ENCODE results near the gene KLHL22.
"Not testable (repeated sequence)": the region's sequence is repeated elsewhere in the genome, so short reads cannot be mapped to it uniquely, and the experiment has no call there.

KLHL22 gene

DNA sequence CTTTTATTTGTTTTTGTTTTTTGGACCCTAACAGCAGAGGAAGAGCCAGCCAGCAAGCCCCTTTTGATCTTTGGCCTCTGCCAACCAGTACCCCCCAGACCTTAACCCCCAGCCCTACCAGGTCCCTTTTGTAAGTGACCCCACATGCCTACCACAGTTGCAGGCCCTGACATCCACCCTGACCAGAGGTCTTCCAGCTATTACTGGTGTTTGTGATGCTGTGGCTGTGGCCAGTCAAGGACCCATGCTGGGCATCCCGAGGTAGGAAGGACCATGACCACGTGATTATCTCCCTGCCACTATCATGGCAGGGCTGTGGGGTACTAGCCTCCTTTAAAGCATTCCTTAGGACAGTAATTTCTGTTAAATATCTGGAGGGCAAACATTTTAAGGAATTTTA is 20.8 kb upstream of the KLHL22 start:
- Histone ChIP-seq H3K9ac (ENCODE audit: low read depth, low read length) (no peak overlapping the region), H3K36me3 (ENCODE audit: insufficient read depth, low read length) (peaks cover 8% of the 10 kb centered on the region), H3K4me1 (ENCODE audit: insufficient read depth, low read length) (no peaks in the 10 kb centered on the region; the same call in 1 of the 2 replicates), H3K9me3 (ENCODE audit: control insufficient read depth, insufficient read depth, low read length) (no peaks in the 10 kb centered on the region)

DNA sequence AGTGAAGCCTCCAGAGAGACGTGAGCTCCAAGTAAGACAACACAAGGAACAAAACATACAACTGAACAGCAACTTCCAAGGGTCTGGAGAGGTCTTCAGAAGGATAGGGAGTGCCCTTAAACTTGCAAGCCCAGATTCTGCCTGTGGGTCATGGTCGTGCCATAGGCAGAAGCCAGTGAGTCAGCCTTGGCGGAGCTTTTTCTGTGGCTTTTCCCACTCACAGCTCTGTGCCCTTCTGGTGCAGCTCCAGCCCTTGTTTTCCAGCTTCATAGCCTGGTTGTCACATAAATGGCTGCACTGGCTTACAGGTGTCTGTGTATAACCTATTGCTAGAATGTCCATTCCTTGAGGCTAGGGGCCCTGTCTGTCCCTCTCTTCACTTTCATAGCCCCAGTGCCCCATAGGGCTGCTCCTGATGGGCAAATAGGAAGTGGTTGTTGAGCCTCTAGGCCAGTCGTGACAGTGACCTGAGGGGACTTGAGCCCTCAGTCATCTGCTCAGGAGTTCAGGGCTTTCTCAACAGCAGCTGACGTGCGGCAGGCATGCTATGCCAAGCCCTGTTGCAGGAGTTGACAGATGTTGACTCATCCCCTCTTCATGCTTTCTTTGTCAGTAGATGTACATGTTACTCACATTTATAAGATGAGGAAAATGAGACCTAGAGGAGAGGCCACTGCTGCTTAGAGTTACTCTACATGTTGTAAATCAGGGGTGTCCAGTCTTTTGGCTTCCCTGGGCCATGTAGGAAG is 19.2 kb upstream of the KLHL22 start:
- Histone ChIP-seq H3K9me3 (ENCODE audit: control insufficient read depth, insufficient read depth, low read length) (no peaks in the 10 kb centered on the region), H3K4me1 (ENCODE audit: insufficient read depth, low read length) (peaks cover 14% of the 10 kb centered on the region), H3K9ac (ENCODE audit: low read depth, low read length) (no peak overlapping the region), H3K36me3 (ENCODE audit: insufficient read depth, low read length) (peaks cover 2% of the 10 kb centered on the region)

DNA sequence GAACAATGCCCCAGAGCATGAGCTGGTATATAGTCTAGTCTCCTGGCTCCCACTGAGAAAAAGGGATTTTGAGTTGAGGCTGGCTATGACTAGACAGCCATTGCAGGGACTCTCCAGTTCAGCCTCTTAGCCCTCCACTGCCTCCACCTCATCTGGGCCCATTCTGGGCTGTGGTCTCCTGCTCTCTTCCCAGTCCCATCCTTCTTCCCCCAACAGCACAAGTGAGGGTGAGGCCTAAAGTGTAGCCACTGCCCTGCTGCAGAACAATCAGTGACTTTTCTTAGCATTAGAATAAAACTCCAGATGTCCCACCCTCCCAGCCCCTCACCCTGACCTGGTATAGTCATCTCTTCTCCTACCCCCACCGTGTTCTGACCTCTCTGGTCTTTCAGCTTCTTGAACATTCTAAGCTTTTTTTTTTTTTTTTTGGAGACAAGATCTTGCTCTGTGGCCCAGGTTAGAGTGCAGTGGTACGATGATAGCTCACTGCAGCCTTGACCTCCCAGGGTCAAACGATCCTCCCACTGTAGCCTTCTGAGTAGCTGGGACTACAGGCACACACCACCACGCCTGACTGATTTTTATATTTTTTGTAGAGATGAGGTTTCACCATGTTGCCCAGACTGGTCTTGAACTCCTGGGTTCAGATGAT is 16.1 kb upstream of the KLHL22 start:
- no peak overlapping the region for H3K9ac ChIP-seq (ENCODE audit: low read depth, low read length)
- peaks cover 25% of the 10 kb centered on the region for H3K4me1 ChIP-seq (ENCODE audit: insufficient read depth, low read length)
- no peaks in the 10 kb centered on the region for H3K36me3 ChIP-seq (ENCODE audit: insufficient read depth, low read length)
- no peaks in the 10 kb centered on the region for H3K9me3 ChIP-seq (ENCODE audit: control insufficient read depth, insufficient read depth, low read length)

DNA sequence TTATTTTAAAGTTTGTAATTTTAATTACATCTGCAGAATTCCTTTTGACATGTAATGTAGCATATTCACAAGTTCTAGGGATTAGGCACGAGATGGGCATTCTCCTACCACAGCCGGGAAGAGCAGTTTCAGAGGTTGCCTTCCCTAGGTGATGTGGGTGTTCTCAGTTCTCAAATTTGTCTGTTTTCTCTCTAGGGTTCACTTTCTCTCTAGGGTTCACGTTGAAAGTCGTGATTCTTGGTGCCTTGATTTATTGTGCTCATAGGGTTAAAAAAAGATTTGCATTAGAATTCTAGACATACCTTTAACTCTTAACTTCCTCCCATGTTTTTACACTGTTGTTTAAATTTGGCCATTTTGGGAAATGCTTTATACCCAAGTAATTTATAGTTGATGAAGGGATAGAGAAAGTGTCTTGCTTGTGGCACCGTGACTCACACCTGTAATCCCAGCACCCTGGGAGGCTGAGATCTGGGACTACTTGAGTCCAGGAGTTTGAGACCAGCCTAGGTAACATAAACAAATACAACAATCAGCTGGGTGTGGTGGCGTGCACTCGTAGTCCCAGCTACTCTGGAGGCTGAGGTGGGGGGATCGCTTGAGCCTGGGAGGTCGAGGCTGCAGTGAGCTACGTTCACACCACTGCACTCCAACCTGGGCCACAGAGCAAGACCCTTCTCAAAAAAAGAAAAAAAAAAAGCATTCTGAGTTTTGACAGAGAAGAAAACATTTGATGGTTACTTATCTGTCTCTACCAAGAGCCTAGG is 15.4 kb upstream of the KLHL22 start:
- Histone ChIP-seq H3K9me3 (ENCODE audit: control insufficient read depth, insufficient read depth, low read length) (no peaks in the 10 kb centered on the region), H3K36me3 (ENCODE audit: insufficient read depth, low read length) (no peaks in the 10 kb centered on the region), H3K4me1 (ENCODE audit: insufficient read depth, low read length) (peaks cover 25% of the 10 kb centered on the region), H3K9ac (ENCODE audit: low read depth, low read length) (no peak overlapping the region)

DNA sequence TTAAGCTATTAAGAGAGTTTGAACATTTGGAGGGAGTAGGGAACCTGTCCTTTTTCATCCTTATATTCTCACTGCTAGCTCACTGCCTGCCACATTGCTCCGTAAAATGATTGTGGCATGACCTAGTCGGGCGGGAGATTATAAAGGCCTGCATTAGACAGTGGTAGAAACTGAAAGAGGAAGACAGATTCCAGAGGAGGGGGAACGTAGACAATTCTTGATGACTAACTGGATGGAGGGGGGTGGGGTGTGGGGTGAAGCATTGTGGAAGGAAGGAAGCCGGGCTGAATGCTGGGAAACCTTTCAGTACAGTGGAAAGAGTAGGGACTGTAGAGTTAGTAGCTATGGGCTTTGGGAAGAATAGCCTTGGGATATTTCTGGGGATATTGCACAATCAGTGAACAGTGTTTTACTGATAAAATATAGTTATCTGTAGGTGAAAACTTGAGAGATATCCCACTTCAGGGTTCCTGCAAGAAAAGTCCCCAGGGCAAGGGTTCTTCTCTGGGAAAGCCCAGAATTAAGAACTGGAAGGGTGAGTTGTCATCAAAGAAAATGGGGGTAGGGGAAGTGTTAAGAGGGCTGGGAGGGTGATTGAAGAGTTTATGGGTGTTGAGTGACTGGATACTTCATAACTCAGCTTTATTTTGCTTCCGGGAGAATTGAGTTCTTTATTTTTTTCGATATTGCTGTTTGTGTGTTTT is 13.9 kb upstream of the KLHL22 start:
- Histone ChIP-seq H3K4me1 (ENCODE audit: insufficient read depth, low read length) (peaks cover 25% of the 10 kb centered on the region), H3K9me3 (ENCODE audit: control insufficient read depth, insufficient read depth, low read length) (no peaks in the 10 kb centered on the region), H3K9ac (ENCODE audit: low read depth, low read length) (peak overlapping the region; percentile 45; the same call in 1 of the 2 replicates), H3K36me3 (ENCODE audit: insufficient read depth, low read length) (no peaks in the 10 kb centered on the region)

DNA sequence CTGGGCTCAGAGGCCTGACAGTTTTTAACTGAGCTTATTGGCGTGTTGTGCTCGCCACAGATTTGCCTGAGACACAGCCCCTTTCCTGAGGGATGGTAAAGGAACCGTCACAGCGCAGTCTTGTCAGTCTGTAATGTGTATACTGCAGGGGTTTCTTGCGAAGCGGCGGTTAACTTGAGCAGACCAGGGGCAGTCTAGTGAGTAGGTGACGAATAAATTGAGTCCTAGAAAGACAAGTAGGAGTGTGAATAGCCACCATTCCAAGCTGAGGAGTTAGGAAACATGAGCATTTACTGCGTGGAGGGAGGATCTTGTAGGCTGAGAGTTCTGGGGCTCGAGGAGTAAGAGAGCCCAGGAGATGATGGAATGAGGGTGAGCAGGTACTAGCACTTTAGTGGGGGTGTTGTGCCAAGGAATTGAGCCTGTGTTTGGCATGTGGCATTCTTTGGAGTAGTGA is 13.2 kb upstream of the KLHL22 start:
- no peaks in the 10 kb centered on the region for H3K36me3 ChIP-seq (ENCODE audit: insufficient read depth, low read length)
- peak overlapping the region; percentile 45; the same call in 1 of the 2 replicates for H3K9ac ChIP-seq (ENCODE audit: low read depth, low read length)
- peaks cover 32% of the 10 kb centered on the region for H3K4me1 ChIP-seq (ENCODE audit: insufficient read depth, low read length)
- H3K9me3 ChIP-seq (ENCODE audit: control insufficient read depth, insufficient read depth, low read length): no peaks in the 10 kb centered on the region

DNA sequence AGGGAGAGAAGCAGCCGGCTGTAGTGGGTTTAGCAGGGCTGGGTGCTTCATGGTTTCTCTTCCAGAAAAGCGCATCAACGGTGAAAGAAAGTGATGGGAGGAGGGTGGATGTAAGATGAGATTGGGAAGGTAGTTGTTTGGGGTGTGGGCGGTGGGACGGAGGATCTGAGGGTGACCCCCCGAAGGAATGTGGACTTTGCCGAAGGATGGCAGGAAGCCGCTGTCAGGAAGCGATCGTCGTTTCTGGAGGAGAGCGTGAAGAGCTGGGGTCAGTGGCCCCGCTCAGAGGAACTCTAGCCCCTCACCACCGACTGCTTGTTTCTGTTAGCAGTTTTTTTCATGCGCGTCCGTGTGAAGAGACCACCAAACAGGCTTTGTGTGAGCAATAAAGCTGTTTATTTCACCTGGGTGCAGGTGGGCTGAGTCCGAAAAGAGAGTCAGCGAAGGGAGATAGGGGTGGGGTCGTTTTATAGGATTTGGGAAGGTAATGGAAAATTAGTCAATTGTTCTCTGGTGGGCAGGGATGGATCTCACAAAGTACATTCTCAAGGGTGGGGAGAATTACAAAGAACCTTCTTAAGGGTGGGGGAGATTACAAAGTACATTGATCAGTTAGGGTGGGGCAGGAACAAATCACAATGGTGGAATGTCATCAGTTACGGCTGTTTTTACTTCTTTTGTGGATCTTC is 12.6 kb upstream of the KLHL22 start:
- H3K9me3 ChIP-seq (ENCODE audit: control insufficient read depth, insufficient read depth, low read length); H3K36me3 ChIP-seq (ENCODE audit: insufficient read depth, low read length): not testable (repeated sequence)
- Histone ChIP-seq H3K9ac (ENCODE audit: low read depth, low read length) (peak overlapping the region; percentile 88), H3K4me1 (ENCODE audit: insufficient read depth, low read length) (peaks cover 33% of the 10 kb centered on the region)

DNA sequence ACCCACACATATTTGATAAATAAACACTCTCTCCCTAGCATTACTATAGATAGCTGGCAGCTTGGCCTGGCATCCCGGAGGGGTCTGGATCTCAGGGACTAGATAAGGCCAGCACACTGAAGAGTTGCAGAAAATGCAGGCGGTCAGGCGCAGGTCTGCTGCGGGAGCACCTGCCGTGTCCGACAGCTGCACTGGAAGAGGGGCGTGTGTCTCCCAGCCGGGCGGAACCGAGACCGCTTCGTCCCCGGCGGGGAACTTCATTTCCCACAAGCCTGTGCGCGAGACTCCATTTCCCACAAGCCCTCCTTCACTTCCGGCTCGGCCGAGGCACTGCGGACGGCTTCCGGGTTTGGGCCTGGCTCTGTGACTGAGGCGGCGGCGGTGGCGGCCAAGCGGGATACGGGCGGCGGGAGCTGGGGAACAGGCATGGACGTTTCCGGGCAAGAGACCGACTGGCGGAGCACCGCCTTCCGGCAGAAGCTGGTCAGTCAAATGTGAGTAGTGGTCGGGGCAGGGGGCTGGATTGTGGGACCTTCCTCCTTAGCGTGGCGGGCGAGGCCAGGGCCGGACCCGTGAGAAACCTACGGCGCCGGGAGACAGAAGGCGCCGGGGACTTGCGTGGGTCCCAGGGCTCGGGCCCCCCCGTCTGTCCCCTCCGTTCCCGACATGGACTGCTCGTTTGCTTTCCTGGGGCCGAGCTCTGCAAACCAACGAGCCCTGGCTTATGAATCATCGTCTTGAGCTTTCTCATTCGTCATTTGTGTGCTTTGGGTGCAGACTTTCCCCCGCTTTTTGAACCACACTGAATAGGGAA is 11.9 kb upstream of the KLHL22 start, which contains the start of gene MED15:
Gene MED15, plus strand, starts transcription at position 358 of the 814 bp plus-strand sequence. Its CDS starts 69 bp downstream, at position 427.
- peaks cover 33% of the 10 kb centered on the region for H3K4me1 ChIP-seq (ENCODE audit: insufficient read depth, low read length)
- H3K36me3 ChIP-seq (ENCODE audit: insufficient read depth, low read length): no peaks in the 10 kb centered on the region
- peak within 1 kb of the TSS; percentile 88 for H3K9ac ChIP-seq (ENCODE audit: low read depth, low read length)

DNA sequence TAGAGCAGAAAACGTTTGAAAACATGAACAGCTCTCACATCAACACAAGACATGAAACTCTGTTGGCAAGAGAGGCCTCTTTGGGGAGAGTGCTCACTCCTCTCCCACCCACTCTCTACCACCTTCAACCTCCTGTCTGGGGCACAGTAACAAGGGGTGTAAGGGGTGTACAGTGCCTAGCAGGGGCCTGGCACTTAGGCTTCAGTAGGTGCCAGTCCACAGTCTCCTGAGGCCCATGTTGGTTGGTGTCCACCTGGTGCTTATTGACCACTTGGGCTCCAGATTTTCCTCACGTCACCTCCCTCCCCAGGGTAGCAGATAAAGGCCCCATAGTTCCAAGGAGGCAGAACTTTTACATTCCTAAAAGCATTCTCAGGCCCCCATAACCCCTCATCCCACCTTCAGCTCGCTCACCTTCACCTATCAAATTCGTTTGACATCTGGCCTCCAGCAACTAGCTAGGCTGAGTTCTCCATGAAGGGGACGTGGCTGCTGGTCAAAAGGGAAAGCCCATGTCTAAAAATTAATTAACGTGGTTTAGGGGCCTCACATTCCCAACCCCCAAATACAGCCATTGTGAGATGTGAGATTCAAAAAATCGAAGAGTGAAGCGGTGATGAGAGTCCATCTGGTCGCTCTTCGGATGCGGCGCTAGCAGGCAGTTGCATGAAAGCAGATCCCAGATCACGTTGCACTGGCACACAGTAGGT is 11.1 kb upstream of the KLHL22 start:
- peaks cover 33% of the 10 kb centered on the region for H3K4me1 ChIP-seq (ENCODE audit: insufficient read depth, low read length)
- H3K9me3 ChIP-seq (ENCODE audit: control insufficient read depth, insufficient read depth, low read length): no peaks in the 10 kb centered on the region
- peak overlapping the region; percentile 88; the same call in 1 of the 2 replicates for H3K9ac ChIP-seq (ENCODE audit: low read depth, low read length)
- no peaks in the 10 kb centered on the region for H3K36me3 ChIP-seq (ENCODE audit: insufficient read depth, low read length)

More for the DNA sequence above, 11.9 kb upstream of the KLHL22 start, which contains the start of gene MED15:
- H3K9me3 ChIP-seq (ENCODE audit: control insufficient read depth, insufficient read depth, low read length): no peaks in the 10 kb centered on the region

DNA sequence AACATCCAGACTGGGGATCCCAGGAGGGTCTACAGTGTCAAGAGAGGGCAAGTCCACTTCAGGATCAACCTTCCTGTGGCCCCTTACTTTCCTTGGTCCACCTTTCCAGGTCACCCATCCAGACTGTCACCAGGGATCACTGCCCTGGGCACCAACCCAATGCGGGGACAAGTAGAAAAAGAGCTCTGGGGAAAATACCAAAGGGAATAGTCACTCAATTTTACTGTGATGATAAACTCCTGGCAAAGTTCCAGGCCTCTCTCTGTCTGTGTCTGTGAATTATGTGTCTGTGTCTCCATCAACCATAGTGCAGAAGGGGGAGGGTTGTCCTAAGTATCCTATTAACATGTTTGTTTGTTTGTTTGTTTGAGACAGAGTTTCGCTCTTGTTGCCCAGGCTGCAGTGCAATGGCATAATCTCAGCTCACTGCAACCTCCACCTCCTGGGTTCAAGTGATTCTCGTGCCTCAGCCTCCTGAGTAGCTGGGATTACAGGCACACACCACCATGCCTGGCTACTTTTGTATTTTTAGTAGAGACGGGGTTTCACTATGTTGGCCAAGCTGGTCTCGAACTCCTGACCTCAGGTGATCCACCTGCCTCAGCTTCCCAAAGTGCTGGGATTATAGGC is 8.8 kb upstream of the KLHL22 start:
- H3K4me1 ChIP-seq (ENCODE audit: insufficient read depth, low read length): peaks cover 15% of the 10 kb centered on the region; the same call in 1 of the 2 replicates
- not testable (repeated sequence) for H3K9me3 ChIP-seq (ENCODE audit: control insufficient read depth, insufficient read depth, low read length); H3K36me3 ChIP-seq (ENCODE audit: insufficient read depth, low read length); H3K9ac ChIP-seq (ENCODE audit: low read depth, low read length)

DNA sequence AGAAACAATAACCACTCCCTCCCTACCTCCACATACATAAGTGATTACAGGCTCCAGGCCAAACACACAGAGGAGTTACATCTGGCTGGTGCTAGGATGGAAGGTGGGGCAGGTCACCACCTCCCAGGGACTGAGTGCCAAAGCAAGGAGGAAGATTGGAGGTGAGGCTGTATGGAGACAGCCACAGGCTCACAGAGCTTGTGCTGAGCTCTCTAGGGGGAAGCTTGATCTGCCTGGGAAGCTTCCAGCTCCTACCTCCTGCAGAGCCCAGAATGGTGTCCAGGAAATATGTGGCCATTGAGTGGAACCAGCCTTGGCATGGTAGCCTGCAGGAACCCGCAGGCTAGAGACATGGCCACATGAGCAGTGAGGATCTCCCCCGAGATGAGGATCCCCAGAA is 8.2 kb upstream of the KLHL22 start:
- Histone ChIP-seq H3K4me1 (ENCODE audit: insufficient read depth, low read length) (peaks cover 10% of the 10 kb centered on the region; the same call in 1 of the 2 replicates), H3K36me3 (ENCODE audit: insufficient read depth, low read length) (peaks cover 3% of the 10 kb centered on the region; the same call in 1 of the 2 replicates), H3K9me3 (ENCODE audit: control insufficient read depth, insufficient read depth, low read length) (no peaks in the 10 kb centered on the region), H3K9ac (ENCODE audit: low read depth, low read length) (no peak overlapping the region)

DNA sequence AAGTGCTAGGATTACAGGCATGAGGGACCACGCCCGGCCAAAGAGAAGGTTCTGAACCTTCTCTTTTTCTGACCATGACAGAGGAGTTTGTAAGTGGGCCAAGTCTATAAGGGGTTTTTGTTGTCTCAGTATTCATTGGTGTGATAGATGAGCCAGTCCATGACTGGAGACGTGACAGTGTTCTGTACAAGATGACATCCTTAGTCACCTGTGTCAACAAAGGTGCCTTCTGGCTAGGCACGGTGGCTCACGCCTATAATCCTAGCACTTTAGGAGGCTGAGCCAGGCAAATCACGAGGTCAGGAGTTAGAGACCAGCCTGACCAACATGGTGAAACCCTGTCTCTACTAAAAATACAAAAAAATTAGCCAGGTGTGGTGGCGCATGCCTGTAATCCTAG is 4.2 kb upstream of the KLHL22 start:
- peaks cover 3% of the 10 kb centered on the region; the same call in 1 of the 2 replicates for H3K36me3 ChIP-seq (ENCODE audit: insufficient read depth, low read length)
- H3K9me3 ChIP-seq (ENCODE audit: control insufficient read depth, insufficient read depth, low read length): no peaks in the 10 kb centered on the region
- peaks cover 13% of the 10 kb centered on the region; the same call in 1 of the 2 replicates for H3K4me1 ChIP-seq (ENCODE audit: insufficient read depth, low read length)
- no peak overlapping the region for H3K9ac ChIP-seq (ENCODE audit: low read depth, low read length)
